ENCODE data around the gene ENDOV.

ENDOV gene

DNA sequence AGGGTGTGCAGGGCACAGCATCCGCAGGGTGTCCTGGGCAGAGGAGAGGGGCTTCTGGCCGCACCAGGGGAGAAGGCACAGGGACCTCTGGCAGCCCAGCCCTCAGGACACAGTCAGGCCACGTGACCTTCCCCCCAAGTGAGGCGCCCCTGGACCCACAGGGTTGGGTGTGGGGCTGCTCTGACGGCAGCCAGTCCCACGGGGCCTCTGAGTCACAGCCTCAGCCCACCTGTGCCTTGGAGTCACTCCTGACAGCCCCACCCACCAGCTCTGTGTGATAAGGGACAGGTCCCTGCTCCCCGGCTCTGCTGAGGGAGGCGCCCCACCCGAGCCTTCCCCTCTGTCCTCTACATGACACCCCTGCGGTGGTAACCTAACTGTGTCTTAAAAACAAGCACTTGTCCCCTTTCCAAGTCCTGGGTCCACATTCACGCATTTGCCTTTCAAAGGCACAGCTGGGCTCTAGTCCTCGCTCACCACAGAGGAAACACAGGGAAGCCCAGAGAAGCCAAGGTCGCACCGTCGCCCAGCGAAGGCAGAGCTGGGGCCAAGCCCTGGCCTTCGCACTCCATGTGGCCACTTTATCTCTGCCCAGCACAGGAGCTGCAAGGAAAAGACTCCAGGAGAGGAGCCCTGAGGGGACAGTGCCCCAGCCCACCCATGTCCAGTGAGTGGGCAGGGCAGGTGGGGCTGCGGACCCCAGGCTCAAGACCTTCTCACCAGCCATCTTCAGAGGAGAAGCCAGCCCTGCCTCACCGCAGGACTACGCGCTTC is 66.5 kb downstream of the ENDOV start:
- Histone ChIP-seq H3K9me2 (replicated peaks; ENCODE audit: low read depth, low read length) (no peaks in the 10 kb centered on the region), H3K27me3 (ENCODE audit: insufficient read depth, low read length, poor library complexity, severe bottlenecking) (peaks cover 6% of the 10 kb centered on the region), H3F3A (ENCODE audit: low read depth) (no peaks in the 10 kb centered on the region), H3K36me3 (ENCODE audit: insufficient read depth, low read length) (no peaks in the 10 kb centered on the region), H3K4me3 (ENCODE audit: low read length, poor library complexity, severe bottlenecking) (no peak overlapping the region), H3K9ac (ENCODE audit: low read depth, low read length, poor library complexity, severe bottlenecking) (no peak overlapping the region), H2AFZ (ENCODE audit: low read length) (no peak overlapping the region), H3K4me2 (ENCODE audit: low read depth, low read length, poor library complexity, severe bottlenecking) (no peak overlapping the region), H3K79me2 (ENCODE audit: insufficient read depth, low read length) (no peaks in the 10 kb centered on the region), H3K9me3 (ENCODE audit: insufficient read depth, low read depth, low read length) (no peaks in the 10 kb centered on the region), H4K20me1 (ENCODE audit: insufficient read depth, low read length, poor library complexity, severe bottlenecking) (no peaks in the 10 kb centered on the region), H3K4me1 (ENCODE audit: insufficient read depth, low read length, poor library complexity, severe bottlenecking) (peaks cover 7% of the 10 kb centered on the region)
- TF ChIP-seq, protein P1, sequence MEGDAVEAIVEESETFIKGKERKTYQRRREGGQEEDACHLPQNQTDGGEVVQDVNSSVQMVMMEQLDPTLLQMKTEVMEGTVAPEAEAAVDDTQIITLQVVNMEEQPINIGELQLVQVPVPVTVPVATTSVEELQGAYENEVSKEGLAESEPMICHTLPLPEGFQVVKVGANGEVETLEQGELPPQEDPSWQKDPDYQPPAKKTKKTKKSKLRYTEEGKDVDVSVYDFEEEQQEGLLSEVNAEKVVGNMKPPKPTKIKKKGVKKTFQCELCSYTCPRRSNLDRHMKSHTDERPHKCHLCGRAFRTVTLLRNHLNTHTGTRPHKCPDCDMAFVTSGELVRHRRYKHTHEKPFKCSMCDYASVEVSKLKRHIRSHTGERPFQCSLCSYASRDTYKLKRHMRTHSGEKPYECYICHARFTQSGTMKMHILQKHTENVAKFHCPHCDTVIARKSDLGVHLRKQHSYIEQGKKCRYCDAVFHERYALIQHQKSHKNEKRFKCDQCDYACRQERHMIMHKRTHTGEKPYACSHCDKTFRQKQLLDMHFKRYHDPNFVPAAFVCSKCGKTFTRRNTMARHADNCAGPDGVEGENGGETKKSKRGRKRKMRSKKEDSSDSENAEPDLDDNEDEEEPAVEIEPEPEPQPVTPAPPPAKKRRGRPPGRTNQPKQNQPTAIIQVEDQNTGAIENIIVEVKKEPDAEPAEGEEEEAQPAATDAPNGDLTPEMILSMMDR (conservative IDR thresholded peaks at IDR 0.05; ENCODE audit: low read length): no peak
- TF ChIP-seq EZH2phosphoT487 (IDR thresholded peaks at IDR 0.05; ENCODE audit: borderline replicate concordance): no peak

DNA sequence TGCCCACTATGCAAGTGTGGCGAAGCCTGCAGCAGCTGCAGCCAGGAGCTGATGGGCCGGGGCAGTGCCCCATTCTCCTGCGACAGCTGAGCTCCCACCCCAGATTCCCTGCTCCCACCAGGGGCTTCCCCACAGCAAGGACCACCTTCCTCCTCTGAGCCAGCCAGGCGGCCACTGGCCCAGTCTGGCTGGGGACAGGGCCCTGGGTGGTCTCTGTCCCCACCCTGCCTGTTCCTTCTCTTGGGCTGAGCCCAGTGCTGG is 67.0 kb downstream of the ENDOV start:
- Histone ChIP-seq H3K27me3 (ENCODE audit: insufficient read depth, low read length, poor library complexity, severe bottlenecking) (peaks cover 2% of the 10 kb centered on the region), H3K9me3 (ENCODE audit: insufficient read depth, low read depth, low read length) (no peaks in the 10 kb centered on the region), H4K20me1 (ENCODE audit: insufficient read depth, low read length, poor library complexity, severe bottlenecking) (no peaks in the 10 kb centered on the region), H3K36me3 (ENCODE audit: insufficient read depth, low read length) (no peaks in the 10 kb centered on the region), H3F3A (ENCODE audit: low read depth) (no peaks in the 10 kb centered on the region), H3K9ac (ENCODE audit: low read depth, low read length, poor library complexity, severe bottlenecking) (no peak overlapping the region), H3K4me3 (ENCODE audit: low read length, poor library complexity, severe bottlenecking) (no peak overlapping the region), H3K9me2 (replicated peaks; ENCODE audit: low read depth, low read length) (no peaks in the 10 kb centered on the region), H3K79me2 (ENCODE audit: insufficient read depth, low read length) (no peaks in the 10 kb centered on the region), H3K4me2 (ENCODE audit: low read depth, low read length, poor library complexity, severe bottlenecking) (no peak overlapping the region), H2AFZ (ENCODE audit: low read length) (no peak overlapping the region), H3K4me1 (ENCODE audit: insufficient read depth, low read length, poor library complexity, severe bottlenecking) (peaks cover 7% of the 10 kb centered on the region)
- no peak for TF ChIP-seq EZH2phosphoT487 (IDR thresholded peaks at IDR 0.05; ENCODE audit: borderline replicate concordance)
- TF ChIP-seq, protein P1 (conservative IDR thresholded peaks at IDR 0.05; ENCODE audit: low read length): no peak

DNA sequence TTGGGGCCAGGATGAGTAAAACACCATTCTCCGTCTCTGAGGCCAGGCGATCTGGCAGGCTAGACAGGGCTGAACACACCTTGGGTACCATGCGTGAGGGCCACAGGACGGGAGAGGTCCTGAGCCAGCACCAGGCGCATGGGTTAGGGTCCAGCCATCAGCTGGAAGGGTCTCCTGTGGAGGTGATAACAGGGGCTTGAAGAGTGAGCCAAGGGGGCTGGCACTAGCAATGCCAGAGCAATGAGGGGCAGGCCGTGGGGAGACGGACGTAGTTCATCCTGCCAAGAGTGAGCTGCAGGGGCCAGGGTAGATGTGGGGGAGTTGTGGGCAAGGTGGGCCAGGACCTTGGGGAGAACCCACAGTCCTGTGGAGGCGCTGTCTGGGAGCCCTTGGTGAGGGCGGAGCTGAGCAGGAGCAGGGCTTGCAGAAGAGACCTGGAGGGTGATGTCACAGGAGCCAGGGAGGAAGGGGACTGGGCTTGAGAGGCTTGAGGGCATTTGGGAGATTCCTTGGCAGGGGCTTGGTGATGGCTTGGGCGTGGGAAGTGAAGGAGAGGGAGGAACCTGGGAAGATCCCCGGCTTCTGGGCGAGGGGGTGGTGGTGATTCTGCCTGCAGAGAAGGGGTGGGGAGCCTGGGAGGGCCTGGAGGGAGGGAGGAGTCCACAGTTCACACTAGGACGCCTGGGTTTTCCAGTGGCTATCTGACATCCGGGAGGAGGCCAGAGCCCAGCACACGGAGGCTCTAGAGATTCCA is 67.8 kb downstream of the ENDOV start:
- no peaks in the 10 kb centered on the region for H3K36me3 ChIP-seq (ENCODE audit: insufficient read depth, low read length)
- no peaks in the 10 kb centered on the region for H3K9me3 ChIP-seq (ENCODE audit: insufficient read depth, low read depth, low read length)
- H3K9me2 ChIP-seq (replicated peaks; ENCODE audit: low read depth, low read length): no peaks in the 10 kb centered on the region
- no peaks in the 10 kb centered on the region for H4K20me1 ChIP-seq (ENCODE audit: insufficient read depth, low read length, poor library complexity, severe bottlenecking)
- H3K27me3 ChIP-seq (ENCODE audit: insufficient read depth, low read length, poor library complexity, severe bottlenecking): no peaks in the 10 kb centered on the region
- H3K79me2 ChIP-seq (ENCODE audit: insufficient read depth, low read length): no peaks in the 10 kb centered on the region
- TF ChIP-seq, protein P1 (conservative IDR thresholded peaks at IDR 0.05; ENCODE audit: low read length): no peak
- no peak for TF ChIP-seq EZH2phosphoT487 (IDR thresholded peaks at IDR 0.05; ENCODE audit: borderline replicate concordance)
- peaks cover 7% of the 10 kb centered on the region for H3K4me1 ChIP-seq (ENCODE audit: insufficient read depth, low read length, poor library complexity, severe bottlenecking)
- no peaks in the 10 kb centered on the region for H3F3A ChIP-seq (ENCODE audit: low read depth)
- no peak overlapping the region for H2AFZ ChIP-seq (ENCODE audit: low read length)
- H3K4me2 ChIP-seq (ENCODE audit: low read depth, low read length, poor library complexity, severe bottlenecking): no peak overlapping the region
- H3K9ac ChIP-seq (ENCODE audit: low read depth, low read length, poor library complexity, severe bottlenecking): no peak overlapping the region
- no peak overlapping the region for H3K4me3 ChIP-seq (ENCODE audit: low read length, poor library complexity, severe bottlenecking)

All from Loucy (cell line).